Measurements from ENCODE around the gene IQSEC3.

The IQSEC3 gene

GRCh38 chr12:80681-81190 is 14.2 kb downstream of the IQSEC3 start:
- H3K27me3 ChIP-seq (ENCODE audit: control insufficient read depth, insufficient read depth, low read length, poor library complexity, severe bottlenecking), result peaks cover 50% of the 10 kb centered on the region
- H3K9me3 ChIP-seq (ENCODE audit: control insufficient read depth, low read length), result no peaks in the 10 kb centered on the region
- H3K27ac ChIP-seq (ENCODE audit: insufficient read depth, low read depth, low read length, poor library complexity, severe bottlenecking), result no peak overlapping the region
- H3K4me1 ChIP-seq (ENCODE audit: control insufficient read depth, insufficient read depth, low read length), result no peaks in the 10 kb centered on the region
- WGBS, 2 experiments, result 84 to 85% methylated on average over 6 of the region's 6 CpGs
- no peaks in the 10 kb centered on the region for H3K36me3 ChIP-seq (ENCODE audit: control insufficient read depth, insufficient read depth, low read length)
- H3K4me3 ChIP-seq (ENCODE audit: insufficient read depth, low read depth, low read length), result no peak overlapping the region

- H3K27me3 ChIP-seq (ENCODE audit: control insufficient read depth, insufficient read depth, low read length, poor library complexity, severe bottlenecking), result peaks cover 36% of the 10 kb centered on the region
- H3K9me3 ChIP-seq (ENCODE audit: control insufficient read depth, low read length), result no peaks in the 10 kb centered on the region
- H3K4me3 ChIP-seq (ENCODE audit: insufficient read depth, low read depth, low read length), result no peak overlapping the region
- no peaks in the 10 kb centered on the region for H3K4me1 ChIP-seq (ENCODE audit: control insufficient read depth, insufficient read depth, low read length)
- H3K27ac ChIP-seq (ENCODE audit: insufficient read depth, low read depth, low read length, poor library complexity, severe bottlenecking), result no peak overlapping the region
- WGBS, 2 experiments, result 72 to 75% methylated on average over 7 of the region's 7 CpGs
- no peaks in the 10 kb centered on the region for H3K36me3 ChIP-seq (ENCODE audit: control insufficient read depth, insufficient read depth, low read length)
These were observed 16.2 kb downstream of the IQSEC3 start for GRCh38 chr12:82740-83139.

- Histone ChIP-seq H3K4me3 (ENCODE audit: insufficient read depth, low read depth, low read length) (no peak overlapping the region), H3K9me3 (ENCODE audit: control insufficient read depth, low read length) (no peaks in the 10 kb centered on the region), H3K27ac (ENCODE audit: insufficient read depth, low read depth, low read length, poor library complexity, severe bottlenecking) (no peak overlapping the region), H3K36me3 (ENCODE audit: control insufficient read depth, insufficient read depth, low read length) (no peaks in the 10 kb centered on the region), H3K27me3 (ENCODE audit: control insufficient read depth, insufficient read depth, low read length, poor library complexity, severe bottlenecking) (peaks cover 23% of the 10 kb centered on the region), H3K4me1 (ENCODE audit: control insufficient read depth, insufficient read depth, low read length) (no peaks in the 10 kb centered on the region)
- WGBS, 2 experiments, result 83% methylated on average over 6 of the region's 6 CpGs
These were observed 17.5 kb downstream of the IQSEC3 start for GRCh38 chr12:84056-84455.

- peaks cover 11% of the 10 kb centered on the region for H3K27me3 ChIP-seq (ENCODE audit: control insufficient read depth, insufficient read depth, low read length, poor library complexity, severe bottlenecking)
- 73 to 77% methylated on average over 9 of the region's 9 CpGs for WGBS, 2 experiments
- H3K4me3 ChIP-seq (ENCODE audit: insufficient read depth, low read depth, low read length), result no peak overlapping the region
- no peak overlapping the region for H3K27ac ChIP-seq (ENCODE audit: insufficient read depth, low read depth, low read length, poor library complexity, severe bottlenecking)
- H3K9me3 ChIP-seq (ENCODE audit: control insufficient read depth, low read length), result no peaks in the 10 kb centered on the region
- H3K36me3 ChIP-seq (ENCODE audit: control insufficient read depth, insufficient read depth, low read length), result no peaks in the 10 kb centered on the region
- H3K4me1 ChIP-seq (ENCODE audit: control insufficient read depth, insufficient read depth, low read length), result no peaks in the 10 kb centered on the region
These were observed 18.7 kb downstream of the IQSEC3 start for GRCh38 chr12:85191-85666.

- 91 to 92% methylated on average over 2 of the region's 2 CpGs for WGBS, 2 experiments
- Histone ChIP-seq H3K4me3 (ENCODE audit: insufficient read depth, low read depth, low read length) (no peak overlapping the region), H3K27ac (ENCODE audit: insufficient read depth, low read depth, low read length, poor library complexity, severe bottlenecking) (no peak overlapping the region), H3K36me3 (ENCODE audit: control insufficient read depth, insufficient read depth, low read length) (no peaks in the 10 kb centered on the region), H3K4me1 (ENCODE audit: control insufficient read depth, insufficient read depth, low read length) (no peaks in the 10 kb centered on the region), H3K9me3 (ENCODE audit: control insufficient read depth, low read length) (no peaks in the 10 kb centered on the region), H3K27me3 (ENCODE audit: control insufficient read depth, insufficient read depth, low read length, poor library complexity, severe bottlenecking) (no peaks in the 10 kb centered on the region)
These were observed 20.7 kb downstream of the IQSEC3 start for GRCh38 chr12:87315-87714.

- H3K4me1 ChIP-seq (ENCODE audit: control insufficient read depth, insufficient read depth, low read length), result no peaks in the 10 kb centered on the region
- no peak overlapping the region for H3K27ac ChIP-seq (ENCODE audit: insufficient read depth, low read depth, low read length, poor library complexity, severe bottlenecking)
- 91 to 92% methylated on average over 9 of the region's 9 CpGs for WGBS, 2 experiments
- H3K4me3 ChIP-seq (ENCODE audit: insufficient read depth, low read depth, low read length), result no peak overlapping the region
- H3K36me3 ChIP-seq (ENCODE audit: control insufficient read depth, insufficient read depth, low read length), result no peaks in the 10 kb centered on the region
- H3K9me3 ChIP-seq (ENCODE audit: control insufficient read depth, low read length), result no peaks in the 10 kb centered on the region
- H3K27me3 ChIP-seq (ENCODE audit: control insufficient read depth, insufficient read depth, low read length, poor library complexity, severe bottlenecking), result no peaks in the 10 kb centered on the region
These were observed 21.3 kb downstream of the IQSEC3 start for GRCh38 chr12:87856-88255.

GRCh38 chr12:89653-90052 is 23.1 kb downstream of the IQSEC3 start:
- no peak overlapping the region for H3K4me3 ChIP-seq (ENCODE audit: insufficient read depth, low read depth, low read length)
- no peaks in the 10 kb centered on the region for H3K36me3 ChIP-seq (ENCODE audit: control insufficient read depth, insufficient read depth, low read length)
- H3K27me3 ChIP-seq (ENCODE audit: control insufficient read depth, insufficient read depth, low read length, poor library complexity, severe bottlenecking), result no peaks in the 10 kb centered on the region
- no peaks in the 10 kb centered on the region for H3K9me3 ChIP-seq (ENCODE audit: control insufficient read depth, low read length)
- WGBS, 2 experiments, result 80 to 100% methylated on average over 1 of the region's 2 CpGs
- H3K4me1 ChIP-seq (ENCODE audit: control insufficient read depth, insufficient read depth, low read length), result no peaks in the 10 kb centered on the region
- H3K27ac ChIP-seq (ENCODE audit: insufficient read depth, low read depth, low read length, poor library complexity, severe bottlenecking), result no peak overlapping the region

- Histone ChIP-seq H3K27ac (ENCODE audit: insufficient read depth, low read depth, low read length, poor library complexity, severe bottlenecking) (no peak overlapping the region), H3K4me3 (ENCODE audit: insufficient read depth, low read depth, low read length) (no peak overlapping the region), H3K27me3 (ENCODE audit: control insufficient read depth, insufficient read depth, low read length, poor library complexity, severe bottlenecking) (no peaks in the 10 kb centered on the region), H3K36me3 (ENCODE audit: control insufficient read depth, insufficient read depth, low read length) (no peaks in the 10 kb centered on the region), H3K4me1 (ENCODE audit: control insufficient read depth, insufficient read depth, low read length) (no peaks in the 10 kb centered on the region), H3K9me3 (ENCODE audit: control insufficient read depth, low read length) (no peaks in the 10 kb centered on the region)
- WGBS, 2 experiments, result 91 to 93% methylated on average over 7 of the region's 7 CpGs
These were observed 24.6 kb downstream of the IQSEC3 start for GRCh38 chr12:91213-91612.

GRCh38 chr12:93266-94005 is 26.9 kb downstream of the IQSEC3 start:
- WGBS, 2 experiments, result 77 to 79% methylated on average over 6 of the region's 6 CpGs
- no peak overlapping the region for H3K4me3 ChIP-seq (ENCODE audit: insufficient read depth, low read depth, low read length)
- H3K27ac ChIP-seq (ENCODE audit: insufficient read depth, low read depth, low read length, poor library complexity, severe bottlenecking), result no peak overlapping the region
- no peaks in the 10 kb centered on the region for H3K9me3 ChIP-seq (ENCODE audit: control insufficient read depth, low read length)
- H3K4me1 ChIP-seq (ENCODE audit: control insufficient read depth, insufficient read depth, low read length), result peaks cover under 1% of the 10 kb centered on the region
- H3K27me3 ChIP-seq (ENCODE audit: control insufficient read depth, insufficient read depth, low read length, poor library complexity, severe bottlenecking), result no peaks in the 10 kb centered on the region
- H3K36me3 ChIP-seq (ENCODE audit: control insufficient read depth, insufficient read depth, low read length), result no peaks in the 10 kb centered on the region

GRCh38 chr12:96543-96942 is 30.0 kb downstream of the IQSEC3 start:
- no peaks in the 10 kb centered on the region for H3K36me3 ChIP-seq (ENCODE audit: control insufficient read depth, insufficient read depth, low read length)
- WGBS, 2 experiments, result 87 to 94% methylated on average over 1 of the region's 1 CpG
- no peaks in the 10 kb centered on the region for H3K9me3 ChIP-seq (ENCODE audit: control insufficient read depth, low read length)
- peaks cover 10% of the 10 kb centered on the region for H3K4me1 ChIP-seq (ENCODE audit: control insufficient read depth, insufficient read depth, low read length)
- H3K4me3 ChIP-seq (ENCODE audit: insufficient read depth, low read depth, low read length), result no peak overlapping the region
- H3K27ac ChIP-seq (ENCODE audit: insufficient read depth, low read depth, low read length, poor library complexity, severe bottlenecking), result no peak overlapping the region
- H3K27me3 ChIP-seq (ENCODE audit: control insufficient read depth, insufficient read depth, low read length, poor library complexity, severe bottlenecking), result no peaks in the 10 kb centered on the region

All from ectodermal cell (in vitro differentiated cells).